NCI-H2107 (cell line): ENCODE measurements around the gene HBP1.
"Not testable (repeated sequence)": the region's sequence is repeated elsewhere in the genome, so short reads cannot be mapped to it uniquely, and the experiment has no call there.

Experiments used
- DNase-seq: peaks from one replicate; lab custom pipeline; 2025; lab: John Stamatoyannopoulos, UW

HBP1 gene

GRCh38 chr7:107168233-107169119 lies at the start of gene HBP1:
TSS of gene HBP1 (plus strand) at chr7:107169003. CDS start at chr7:107179894, 10,891 bp downstream.
- peak; percentile 99 for DNase-seq

GRCh38 chr7:107119376-107120105 lies 49.3 kb upstream of the HBP1 start:
- DNase-seq: no peak

- no peak for DNase-seq
These were observed 46.3 kb upstream of the HBP1 start for GRCh38 chr7:107122486-107122911.

GRCh38 chr7:107123392-107123791 lies 45.4 kb upstream of the HBP1 start:
- no peak for DNase-seq

- peak; percentile 50 for DNase-seq
These were observed 43.3 kb upstream of the HBP1 start for GRCh38 chr7:107125475-107125874.

DNA sequence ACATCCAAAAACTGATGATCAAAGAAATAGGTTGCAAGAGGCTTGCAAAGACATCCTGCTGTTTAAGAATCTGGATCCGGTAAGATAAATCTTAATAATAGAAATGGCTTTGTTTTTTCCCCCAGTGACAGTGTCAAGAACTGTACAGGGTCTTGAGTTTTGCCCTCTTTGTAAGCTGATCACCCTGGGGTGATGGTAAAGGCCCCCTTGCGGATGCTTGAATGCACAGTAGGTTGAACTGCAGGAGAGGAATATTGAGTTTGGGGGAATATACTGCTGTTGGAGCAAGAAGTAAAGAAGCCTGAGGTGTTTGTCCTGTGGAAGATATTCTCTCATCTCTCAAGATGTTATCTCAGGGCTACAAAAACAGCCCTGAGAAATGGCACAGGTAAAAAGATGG lies 40.6 kb upstream of the HBP1 start:
- DNase-seq: no peak

- no peak for DNase-seq
These were observed 40.1 kb upstream of the HBP1 start for GRCh38 chr7:107128748-107129147.

- no peak for DNase-seq
These were observed 38.1 kb upstream of the HBP1 start for GRCh38 chr7:107130487-107131220.

- no peak for DNase-seq
These were observed 35.4 kb upstream of the HBP1 start for GRCh38 chr7:107133396-107133795.

- no peak for DNase-seq
These were observed 29.9 kb upstream of the HBP1 start for GRCh38 chr7:107138696-107139420.

DNA sequence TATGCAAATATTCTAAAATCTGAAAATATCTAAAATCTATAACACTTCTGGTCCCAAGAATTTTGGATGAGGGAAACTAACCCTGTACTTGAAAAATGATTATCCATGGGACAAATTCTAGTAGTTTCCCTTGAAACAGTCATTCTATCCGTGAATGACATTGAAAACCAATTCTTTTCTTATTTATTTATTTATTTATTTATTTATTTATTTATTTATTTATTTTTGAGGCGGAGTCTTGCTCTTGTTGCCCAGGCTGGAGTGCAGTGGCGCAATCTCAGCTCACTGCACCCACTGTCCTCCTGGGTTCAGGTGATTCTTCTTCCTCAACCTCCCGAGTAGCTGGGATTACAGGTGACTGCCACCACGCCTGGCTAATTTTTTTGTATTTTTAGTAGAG lies 24.9 kb upstream of the HBP1 start:
- DNase-seq: not testable (repeated sequence)

GRCh38 chr7:107145067-107145838 lies 23.6 kb upstream of the HBP1 start:
- no peak for DNase-seq

- no peak for DNase-seq
These were observed 21.1 kb upstream of the HBP1 start for GRCh38 chr7:107147464-107148393.

GRCh38 chr7:107148721-107149120 lies 20.1 kb upstream of the HBP1 start:
- DNase-seq: no peak

GRCh38 chr7:107149863-107150262 lies 18.9 kb upstream of the HBP1 start:
- no peak for DNase-seq

GRCh38 chr7:107150375-107151073 lies 18.3 kb upstream of the HBP1 start:
- DNase-seq: peak; percentile 7

DNA sequence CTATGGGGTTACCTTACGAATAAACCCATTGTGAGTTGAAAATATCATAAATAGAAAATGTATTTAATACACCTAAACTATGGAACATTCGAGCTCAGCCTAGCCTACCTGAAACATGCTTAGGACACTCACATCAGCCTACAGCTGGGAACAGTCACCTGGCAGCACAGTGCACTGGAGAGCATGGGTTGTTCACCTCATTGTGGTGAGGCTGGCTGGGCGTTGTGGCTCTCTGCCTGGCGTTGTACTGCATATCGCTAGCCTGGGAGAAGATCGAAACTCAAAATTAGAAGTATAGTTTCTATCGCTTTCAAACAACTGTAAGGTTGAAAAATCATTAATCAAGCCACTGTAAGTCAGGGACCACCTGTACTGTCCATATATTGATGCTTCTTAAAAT lies 17.3 kb upstream of the HBP1 start:
- no peak for DNase-seq

DNA sequence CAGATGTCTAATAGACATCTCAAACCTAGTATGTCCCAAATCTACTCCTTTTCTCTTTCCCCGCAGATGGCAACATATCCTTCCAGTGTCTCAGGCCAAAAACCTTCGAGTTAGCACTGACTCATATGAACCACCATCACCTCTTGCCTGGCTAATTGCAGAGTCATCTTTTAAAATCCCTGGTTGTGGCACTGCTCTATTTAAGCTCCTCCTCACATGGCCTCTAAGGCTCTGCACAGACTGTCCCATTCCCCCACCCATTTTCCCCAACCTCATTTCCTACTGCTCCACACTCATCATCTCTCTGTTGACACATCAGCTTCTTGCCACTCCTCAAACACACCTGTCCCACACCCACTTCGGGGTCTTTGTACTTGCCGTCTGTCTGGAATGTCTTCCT lies 16.8 kb upstream of the HBP1 start:
- DNase-seq: no peak

- no peak for DNase-seq
These were observed 14.0 kb upstream of the HBP1 start for GRCh38 chr7:107154826-107155225.
